HCT116 (cell line): ENCODE data around the gene HOXC11. TPM values are rescaled to one million over a fixed set of nuclear protein-coding genes. Genes with fewer than 3 reads are reported as not detected.

Experiments used
- ATAC-seq: fragments of 200-7000 bp; cut with Tn5 transposase; 2 replicates; pipeline ENCODE4 v1.9.1; 2020; ENCODE audit warnings: mild to moderate bottlenecking, moderate library complexity
- BruUV-seq: library from RNA; stranded (reverse); fragments of 400-500 nt; replicated peaks from 2 replicates; lab custom pipeline; 2021; lab: Mats Ljungman, UMichigan
- CTCF ChIA-PET: fragments of 300-600 bp; sonication (Branson Sonifier 250); formaldehyde crosslinking; loops from one replicate; lab custom pipeline; 2021; ENCODE audit warnings: antibody characterized with exemption; lab: Charles Lee
- POLR2A ChIA-PET: fragments of 300-600, 350-600 bp; sonication (Branson Sonifier 250); formaldehyde crosslinking; loops from one replicate; lab custom pipeline; 2021; ENCODE audit warnings: antibody characterized with exemption; lab: Charles Lee
- RAD21 ChIA-PET, 2 experiments: fragments of 300-600 bp; sonication (Branson Sonifier 250); formaldehyde crosslinking; loops; one replicate each; lab custom pipeline; 2023; ENCODE audit warnings: low total read pairs in 2 of 2; ENCODE audit not compliant: uncharacterized antibody in 2 of 2, unreplicated experiment in 2 of 2, low non-redundant PET in 1 of 2; lab: Charles Lee
- DNase-seq: peaks from one replicate; pipeline ENCODE4 v3.0.0-alpha.2; 2010; ENCODE audit warnings: low read depth, low spot score
- H2AFZ ChIP-seq: fragments of 200-600 bp; shearing (Covaris generic), sonication (generic); 2 replicates; pipeline ENCODE4 v1.6.1; 2017; ENCODE audit warnings: low read depth, mixed run types, mixed read lengths, antibody characterized with exemption, low read length; ENCODE audit not compliant: poor library complexity, severe bottlenecking
- H3K27ac ChIP-seq: 2 replicates; pipeline ENCODE4 v1.5.1; 2012; ENCODE audit warnings: low read depth, low read length
- H3K27me3 ChIP-seq: fragments of 200-600 bp; sonication (generic); 2 replicates; pipeline ENCODE4 v1.6.1; 2016; ENCODE audit warnings: mixed run types, low read length, mixed read lengths; ENCODE audit not compliant: insufficient read depth
- H3K36me3 ChIP-seq, 2 experiments: fragments of 200-500 bp in 1 of 2; fragments of 200-600 bp in 1 of 2; sonication (Bioruptor generic) in 1 of 2; sonication (generic) in 1 of 2; 2 replicates each; pipeline versions ENCODE4 v1.5.1 to v1.6.1; 2014 to 2016; ENCODE audit warnings: low read length in 2 of 2, inconsistent platforms in 1 of 2, mixed read lengths in 1 of 2, mixed run types in 1 of 2; ENCODE audit not compliant: insufficient read depth in 2 of 2, control insufficient read depth in 1 of 2
- H3K4me1 ChIP-seq, 2 experiments: fragments of 200-600 bp in 1 of 2; sonication (generic) in 1 of 2; 2 replicates each; pipeline versions ENCODE4 v1.5.1 to v1.6.1; 2012 to 2017; ENCODE audit warnings: low read length in 2 of 2, inconsistent platforms in 1 of 2, mild to moderate bottlenecking in 1 of 2, mixed read lengths in 1 of 2, mixed run types in 1 of 2, moderate library complexity in 1 of 2; ENCODE audit not compliant: insufficient read depth in 2 of 2, control insufficient read depth in 1 of 2
- H3K4me2 ChIP-seq: fragments of 200-600 bp; sonication (generic); 2 replicates; pipeline ENCODE4 v1.6.1; 2017; ENCODE audit warnings: mixed run types, low read length, mixed read lengths
- H3K4me3 ChIP-seq, 2 experiments: fragments of 200-600 bp in 1 of 2; sonication (generic) in 1 of 2; replicated peaks in 1 of 2; 2 replicates each; pipeline ENCODE4 v1.5.1; 2011 to 2016; ENCODE audit warnings: low read length in 2 of 2, control low read depth in 1 of 2, low read depth in 1 of 2, mild to moderate bottlenecking in 1 of 2, mixed read lengths in 1 of 2, mixed run types in 1 of 2
- H3K79me2 ChIP-seq: fragments of 200-600 bp; sonication (generic); 2 replicates; pipeline ENCODE4 v1.6.1; 2017; ENCODE audit warnings: mild to moderate bottlenecking, mixed run types, low read length, moderate library complexity, mixed read lengths; ENCODE audit not compliant: insufficient read depth
- H3K9ac ChIP-seq: fragments of 200-600 bp; sonication (generic); 2 replicates; pipeline ENCODE4 v1.6.1; 2016; ENCODE audit warnings: low read length, mixed read lengths
- H3K9me2 ChIP-seq: fragments of 200-600 bp; sonication (generic), shearing (Covaris generic); 2 replicates; pipeline ENCODE4 v1.6.1; 2017; ENCODE audit warnings: mixed run types, mild to moderate bottlenecking, moderate library complexity; ENCODE audit not compliant: insufficient read depth
- H3K9me3 ChIP-seq, 2 experiments: fragments of 200-500 bp in 1 of 2; fragments of 200-600 bp in 1 of 2; sonication (Bioruptor generic) in 1 of 2; sonication (generic) in 1 of 2; 2 replicates each; pipeline ENCODE4 v1.6.1; 2014 to 2017; ENCODE audit warnings: low read length in 2 of 2, mixed read lengths in 2 of 2, inconsistent platforms in 1 of 2, low read depth in 1 of 2, mild to moderate bottlenecking in 1 of 2, mixed run types in 1 of 2, moderate library complexity in 1 of 2; ENCODE audit not compliant: control insufficient read depth in 1 of 2, insufficient read depth in 1 of 2
- H4K20me1 ChIP-seq: fragments of 200-600 bp; sonication (generic), shearing (Covaris generic); 2 replicates; pipeline ENCODE4 v1.6.1; 2017; ENCODE audit warnings: mixed run types, mild to moderate bottlenecking, moderate library complexity; ENCODE audit not compliant: insufficient read depth
- CEBPB ChIP-seq: IDR thresholded peaks from 2 replicates; pipeline ENCODE4 v1.6.1; 2012; ENCODE audit warnings: low read depth
- EGR1 ChIP-seq: IDR thresholded peaks from 2 replicates; pipeline ENCODE4 v1.6.1; 2012; ENCODE audit warnings: low read depth
- ELF1 ChIP-seq: IDR thresholded peaks from 2 replicates; pipeline ENCODE4 v1.6.1; 2012; ENCODE audit warnings: low read depth, borderline replicate concordance
- EZH2 ChIP-seq: fragments of 200-600 bp; sonication (generic); IDR thresholded peaks from 2 replicates; pipeline ENCODE4 v1.6.1; 2017; ENCODE audit warnings: antibody characterized with exemption, mixed run types
- FOSL1 ChIP-seq: IDR thresholded peaks from 2 replicates; pipeline ENCODE4 v1.6.1; 2012; ENCODE audit warnings: low read depth
- POLR2A ChIP-seq: IDR thresholded peaks from 2 replicates; pipeline ENCODE4 v1.7.0; 2011; ENCODE audit warnings: borderline replicate concordance; ENCODE audit not compliant: insufficient read depth, insufficient read length; ENCODE audit errors: extremely low read depth
- POLR2AphosphoS5 ChIP-seq: IDR thresholded peaks from 2 replicates; pipeline ENCODE4 v1.6.1; 2011; ENCODE audit warnings: mild to moderate bottlenecking, low read depth, low read length, moderate library complexity
- SRF ChIP-seq: IDR thresholded peaks from 2 replicates; pipeline ENCODE4 v1.6.1; 2012; ENCODE audit warnings: low read depth
- TCF7L2 ChIP-seq: IDR thresholded peaks from 2 replicates; pipeline ENCODE4 v1.7.0; 2011; ENCODE audit warnings: borderline replicate concordance, inconsistent platforms; ENCODE audit not compliant: insufficient read depth, insufficient read length; ENCODE audit errors: extremely low read depth
- YY1 ChIP-seq: IDR thresholded peaks from 2 replicates; pipeline ENCODE4 v1.6.1; 2011; ENCODE audit warnings: low read length, low read depth, moderate library complexity, mild to moderate bottlenecking; ENCODE audit not compliant: insufficient replicate concordance; ENCODE audit errors: extremely low read depth
- intact Hi-C: fragments of 100-400 bp; cut with micrococcal nuclease; formaldehyde crosslinking; loops from 2 replicates; pipeline ENCODE4 v1.10.0; 2022
- total RNA-seq: library from RNA; stranded (reverse); gene quantifications from one replicate; pipeline ENCODE4 v1.2.1, GENCODE V29; 2021; ENCODE audit not compliant: unreplicated experiment
- TF ChIP-seq, protein P1 (sequence below): IDR thresholded peaks from 2 replicates; pipeline ENCODE4 v1.6.1; 2012
- TF ChIP-seq, protein P2 (sequence below): IDR thresholded peaks from 2 replicates; pipeline ENCODE4 v1.6.1; 2011; ENCODE audit warnings: mild to moderate bottlenecking, low read length, moderate library complexity; ENCODE audit not compliant: insufficient replicate concordance; ENCODE audit errors: extremely low read depth
- TF ChIP-seq, protein P3 (sequence below): IDR thresholded peaks from 2 replicates; pipeline ENCODE4 v1.6.1; 2012; ENCODE audit warnings: low read depth

Gene HOXC11
- total RNA-seq, 1 experiment from 2014 or later, result 0.22 TPM

DNA sequence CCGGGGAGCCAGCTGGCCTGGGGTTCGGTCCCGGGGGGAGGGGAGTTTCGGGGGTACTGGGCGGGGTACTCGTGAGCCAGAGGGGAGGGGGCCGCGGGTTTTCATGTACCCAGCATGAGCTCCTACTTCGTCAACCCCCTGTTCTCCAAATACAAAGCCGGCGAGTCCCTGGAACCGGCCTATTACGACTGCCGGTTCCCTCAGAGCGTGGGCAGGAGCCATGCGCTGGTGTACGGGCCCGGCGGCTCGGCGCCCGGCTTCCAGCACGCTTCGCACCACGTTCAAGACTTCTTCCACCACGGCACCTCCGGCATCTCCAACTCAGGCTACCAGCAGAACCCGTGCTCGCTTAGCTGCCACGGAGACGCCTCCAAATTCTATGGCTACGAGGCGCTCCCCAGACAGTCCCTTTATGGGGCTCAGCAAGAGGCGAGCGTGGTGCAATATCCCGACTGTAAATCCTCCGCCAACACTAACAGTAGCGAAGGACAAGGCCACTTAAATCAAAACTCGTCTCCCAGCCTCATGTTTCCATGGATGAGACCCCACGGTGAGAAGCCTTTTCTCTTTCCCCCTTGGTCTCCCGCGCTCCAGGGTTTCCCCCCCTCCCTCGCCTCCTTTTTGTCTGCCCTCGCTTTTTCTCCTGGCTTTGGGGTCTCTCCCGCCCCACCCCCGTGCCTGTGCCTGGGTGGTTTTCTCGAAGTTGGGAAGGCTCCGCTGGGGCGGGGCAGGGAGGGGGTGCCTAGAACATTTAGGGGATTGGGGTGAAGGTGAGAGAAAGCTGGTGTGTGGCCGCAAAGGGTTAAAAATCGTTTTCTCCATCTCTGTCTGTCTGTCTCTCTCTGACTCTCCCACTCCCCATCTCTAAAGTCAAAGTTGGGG is 36.5 kb downstream of the HOXC11 start:
- H3K9me3 ChIP-seq, result no peaks in the 10 kb centered on the region
- no peaks in the 10 kb centered on the region for H4K20me1 ChIP-seq
- no peak overlapping the region for H3K27ac ChIP-seq
- H3K4me2 ChIP-seq, result no peak overlapping the region
- H3K36me3 ChIP-seq, result no peaks in the 10 kb centered on the region
- no peak overlapping the region for H3K9ac ChIP-seq
- intact Hi-C loops, result no loop called here
- ATAC-seq (no peak), DNase-seq (no peak)
- no TSS peak for BruUV-seq
- H3K9me2 ChIP-seq, result no peaks in the 10 kb centered on the region
- H3K79me2 ChIP-seq, result 0 out of 2 replicates have a peak, but pooled peaks cover 3% of the 10 kb centered on the region
- H3K27me3 ChIP-seq, result no peaks in the 10 kb centered on the region
- no peak overlapping the region for H3K4me3 ChIP-seq
- RAD21 ChIA-PET, result no interaction called here
- peaks cover 0 to 12% of the 10 kb centered on the region in 2 experiments; a peak in 2 of 4 replicates for H3K4me1 ChIP-seq
- CTCF ChIA-PET, result interaction anchor here (0.6 to 1.5 kb wide), 3 partner anchors 23 to 197 kb away, joined by 3 to 6 read pairs (median 5); partner anchors contain the start of gene HOXC5
- H2AFZ ChIP-seq, result no peak overlapping the region
- POLR2A ChIA-PET, result interaction anchor here (1.9 kb wide), 1 partner anchor 8 kb away, joined by 4 read pairs; no protein-coding TSS in a partner anchor
- TF ChIP-seq POLR2A, result no peak
- no peak for TF ChIP-seq ELF1
- TF ChIP-seq TCF7L2, result no peak
- no peak for TF ChIP-seq SRF
- TF ChIP-seq EZH2, result no peak
- TF ChIP-seq, protein P1, sequence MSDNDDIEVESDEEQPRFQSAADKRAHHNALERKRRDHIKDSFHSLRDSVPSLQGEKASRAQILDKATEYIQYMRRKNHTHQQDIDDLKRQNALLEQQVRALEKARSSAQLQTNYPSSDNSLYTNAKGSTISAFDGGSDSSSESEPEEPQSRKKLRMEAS, result no peak
- TF ChIP-seq POLR2AphosphoS5, result no peak
- TF ChIP-seq EGR1, result no peak
- TF ChIP-seq CEBPB, result no peak
- TF ChIP-seq FOSL1, result no peak
- TF ChIP-seq, protein P2, sequence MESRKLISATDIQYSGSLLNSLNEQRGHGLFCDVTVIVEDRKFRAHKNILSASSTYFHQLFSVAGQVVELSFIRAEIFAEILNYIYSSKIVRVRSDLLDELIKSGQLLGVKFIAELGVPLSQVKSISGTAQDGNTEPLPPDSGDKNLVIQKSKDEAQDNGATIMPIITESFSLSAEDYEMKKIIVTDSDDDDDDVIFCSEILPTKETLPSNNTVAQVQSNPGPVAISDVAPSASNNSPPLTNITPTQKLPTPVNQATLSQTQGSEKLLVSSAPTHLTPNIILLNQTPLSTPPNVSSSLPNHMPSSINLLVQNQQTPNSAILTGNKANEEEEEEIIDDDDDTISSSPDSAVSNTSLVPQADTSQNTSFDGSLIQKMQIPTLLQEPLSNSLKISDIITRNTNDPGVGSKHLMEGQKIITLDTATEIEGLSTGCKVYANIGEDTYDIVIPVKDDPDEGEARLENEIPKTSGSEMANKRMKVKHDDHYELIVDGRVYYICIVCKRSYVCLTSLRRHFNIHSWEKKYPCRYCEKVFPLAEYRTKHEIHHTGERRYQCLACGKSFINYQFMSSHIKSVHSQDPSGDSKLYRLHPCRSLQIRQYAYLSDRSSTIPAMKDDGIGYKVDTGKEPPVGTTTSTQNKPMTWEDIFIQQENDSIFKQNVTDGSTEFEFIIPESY, result no peak
- TF ChIP-seq, protein P3, sequence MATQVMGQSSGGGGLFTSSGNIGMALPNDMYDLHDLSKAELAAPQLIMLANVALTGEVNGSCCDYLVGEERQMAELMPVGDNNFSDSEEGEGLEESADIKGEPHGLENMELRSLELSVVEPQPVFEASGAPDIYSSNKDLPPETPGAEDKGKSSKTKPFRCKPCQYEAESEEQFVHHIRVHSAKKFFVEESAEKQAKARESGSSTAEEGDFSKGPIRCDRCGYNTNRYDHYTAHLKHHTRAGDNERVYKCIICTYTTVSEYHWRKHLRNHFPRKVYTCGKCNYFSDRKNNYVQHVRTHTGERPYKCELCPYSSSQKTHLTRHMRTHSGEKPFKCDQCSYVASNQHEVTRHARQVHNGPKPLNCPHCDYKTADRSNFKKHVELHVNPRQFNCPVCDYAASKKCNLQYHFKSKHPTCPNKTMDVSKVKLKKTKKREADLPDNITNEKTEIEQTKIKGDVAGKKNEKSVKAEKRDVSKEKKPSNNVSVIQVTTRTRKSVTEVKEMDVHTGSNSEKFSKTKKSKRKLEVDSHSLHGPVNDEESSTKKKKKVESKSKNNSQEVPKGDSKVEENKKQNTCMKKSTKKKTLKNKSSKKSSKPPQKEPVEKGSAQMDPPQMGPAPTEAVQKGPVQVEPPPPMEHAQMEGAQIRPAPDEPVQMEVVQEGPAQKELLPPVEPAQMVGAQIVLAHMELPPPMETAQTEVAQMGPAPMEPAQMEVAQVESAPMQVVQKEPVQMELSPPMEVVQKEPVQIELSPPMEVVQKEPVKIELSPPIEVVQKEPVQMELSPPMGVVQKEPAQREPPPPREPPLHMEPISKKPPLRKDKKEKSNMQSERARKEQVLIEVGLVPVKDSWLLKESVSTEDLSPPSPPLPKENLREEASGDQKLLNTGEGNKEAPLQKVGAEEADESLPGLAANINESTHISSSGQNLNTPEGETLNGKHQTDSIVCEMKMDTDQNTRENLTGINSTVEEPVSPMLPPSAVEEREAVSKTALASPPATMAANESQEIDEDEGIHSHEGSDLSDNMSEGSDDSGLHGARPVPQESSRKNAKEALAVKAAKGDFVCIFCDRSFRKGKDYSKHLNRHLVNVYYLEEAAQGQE, result no peak
- no peak for TF ChIP-seq YY1
